Measurements from ENCODE around the gene FAM13C.

DNA sequence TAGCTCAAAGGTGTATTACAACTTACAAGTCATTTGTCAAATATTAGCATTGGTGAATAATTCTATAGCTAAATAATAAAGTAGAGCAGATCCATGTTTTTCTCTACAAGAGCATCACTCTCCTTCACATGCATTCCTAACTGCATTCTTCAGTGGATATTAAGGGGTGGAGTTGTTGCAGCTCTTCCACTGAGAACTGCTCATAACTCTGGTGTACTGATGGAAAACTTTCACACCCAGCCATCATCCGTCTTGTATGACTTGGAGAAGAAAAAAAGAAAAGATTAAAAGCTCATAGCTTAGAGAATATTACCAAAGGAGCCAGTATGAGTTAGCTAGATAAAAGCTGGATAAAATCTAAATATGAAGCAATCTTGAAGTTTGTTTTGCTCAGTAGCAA, 10.2 kb upstream of the FAM13C start:
- TF ChIP-seq, protein P1, sequence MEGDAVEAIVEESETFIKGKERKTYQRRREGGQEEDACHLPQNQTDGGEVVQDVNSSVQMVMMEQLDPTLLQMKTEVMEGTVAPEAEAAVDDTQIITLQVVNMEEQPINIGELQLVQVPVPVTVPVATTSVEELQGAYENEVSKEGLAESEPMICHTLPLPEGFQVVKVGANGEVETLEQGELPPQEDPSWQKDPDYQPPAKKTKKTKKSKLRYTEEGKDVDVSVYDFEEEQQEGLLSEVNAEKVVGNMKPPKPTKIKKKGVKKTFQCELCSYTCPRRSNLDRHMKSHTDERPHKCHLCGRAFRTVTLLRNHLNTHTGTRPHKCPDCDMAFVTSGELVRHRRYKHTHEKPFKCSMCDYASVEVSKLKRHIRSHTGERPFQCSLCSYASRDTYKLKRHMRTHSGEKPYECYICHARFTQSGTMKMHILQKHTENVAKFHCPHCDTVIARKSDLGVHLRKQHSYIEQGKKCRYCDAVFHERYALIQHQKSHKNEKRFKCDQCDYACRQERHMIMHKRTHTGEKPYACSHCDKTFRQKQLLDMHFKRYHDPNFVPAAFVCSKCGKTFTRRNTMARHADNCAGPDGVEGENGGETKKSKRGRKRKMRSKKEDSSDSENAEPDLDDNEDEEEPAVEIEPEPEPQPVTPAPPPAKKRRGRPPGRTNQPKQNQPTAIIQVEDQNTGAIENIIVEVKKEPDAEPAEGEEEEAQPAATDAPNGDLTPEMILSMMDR (conservative IDR thresholded peaks at IDR 0.05 in 1 of 2, IDR thresholded peaks at IDR 0.05 in 1 of 2; ENCODE audit: extremely low read depth in 1 of 2, insufficient read depth in 1 of 2, low read depth in 1 of 2, low read length in 2 of 2): no peak
- TF ChIP-seq EZH2 (IDR thresholded peaks at IDR 0.05; ENCODE audit: borderline replicate concordance, low read length): no peak
